A673 (cell line): ENCODE data around the gene SNX24. TPM values are rescaled to one million over a fixed set of nuclear protein-coding genes. Genes with fewer than 3 reads are reported as not detected.
A peak's percentile ranks its signal among the peaks of the same experiment; 100 is the strongest.

Experiments
- BruUV-seq: library from RNA; stranded (reverse); fragments of 400-500 nt; replicated peaks from 2 replicates; lab custom pipeline; 2021; lab: Mats Ljungman, UMichigan
- CTCF ChIA-PET: fragments of 300-600 bp; sonication (Branson Sonifier 250); formaldehyde crosslinking; loops from one replicate; lab custom pipeline; 2022; ENCODE audit warnings: antibody characterized with exemption; lab: Charles Lee
- POLR2A ChIA-PET: fragments of 300-600 bp; sonication (Branson Sonifier 250); formaldehyde crosslinking; loops from one replicate; lab custom pipeline; 2022; ENCODE audit warnings: antibody characterized with exemption; ENCODE audit not compliant: low non-redundant PET; lab: Charles Lee
- DNase-seq: peaks from one replicate; pipeline ENCODE4 v3.0.0-alpha.2; 2015; ENCODE audit warnings: low spot score
- H3K27ac ChIP-seq: fragments of 200-600 bp; sonication (generic); 2 replicates; pipeline ENCODE4 v1.5.1; 2016; ENCODE audit warnings: mixed run types, low read depth, mild to moderate bottlenecking, mixed read lengths, antibody characterized with exemption, low read length; ENCODE audit not compliant: poor library complexity, severe bottlenecking
- H3K27me3 ChIP-seq: fragments of 200-600 bp; sonication (generic); replicated peaks from 2 replicates; pipeline ENCODE4 v1.6.1; 2017; ENCODE audit warnings: mixed run types, low read depth, mild to moderate bottlenecking, mixed read lengths, antibody characterized with exemption, low read length; ENCODE audit not compliant: insufficient read depth, poor library complexity
- H3K36me3 ChIP-seq: fragments of 200-600 bp; sonication (generic); 2 replicates; pipeline ENCODE4 v1.6.1; 2016; ENCODE audit warnings: mixed run types, mild to moderate bottlenecking, mixed read lengths, antibody characterized with exemption, low read length; ENCODE audit not compliant: insufficient read depth, poor library complexity, severe bottlenecking
- H3K4me1 ChIP-seq: fragments of 200-600 bp; sonication (generic); 2 replicates; pipeline ENCODE4 v1.6.1; 2017; ENCODE audit warnings: mixed run types, mild to moderate bottlenecking, mixed read lengths, antibody characterized with exemption, low read length; ENCODE audit not compliant: insufficient read depth, poor library complexity, severe bottlenecking
- H3K4me3 ChIP-seq: fragments of 200-600 bp; sonication (generic); 2 replicates; pipeline ENCODE4 v1.5.1; 2016; ENCODE audit warnings: low read depth, mixed run types, mild to moderate bottlenecking, mixed read lengths, low read length; ENCODE audit not compliant: poor library complexity, severe bottlenecking
- H3K9me3 ChIP-seq: fragments of 200-600 bp; sonication (generic); 2 replicates; pipeline ENCODE4 v1.6.1; 2016; ENCODE audit warnings: mixed run types, low read depth, mild to moderate bottlenecking, mixed read lengths, antibody characterized with exemption, low read length; ENCODE audit not compliant: poor library complexity, severe bottlenecking
- EZH2 ChIP-seq: fragments of 200-600 bp; sonication (generic); IDR thresholded peaks from 2 replicates; pipeline ENCODE4 v1.6.1; 2017; ENCODE audit warnings: borderline replicate concordance, low read depth, mild to moderate bottlenecking, mixed read lengths, antibody characterized with exemption, low read length; ENCODE audit not compliant: poor library complexity, severe bottlenecking
- intact Hi-C: fragments of 100-400 bp; cut with micrococcal nuclease; formaldehyde crosslinking; loops from one replicate; pipeline ENCODE4 v1.10.0; 2022; ENCODE audit not compliant: unreplicated experiment
- total RNA-seq: library from RNA; stranded (reverse); gene quantifications from 2 replicates; pipeline ENCODE4 v1.2.3, GENCODE V29; 2021
- TF ChIP-seq, protein P1 (sequence below): fragments of 300-800, 200-600 bp; sonication (generic); conservative IDR thresholded peaks from 2 replicates; pipeline ENCODE4 v1.5.1; 2017; ENCODE audit warnings: low read depth, mild to moderate bottlenecking, antibody characterized with exemption, low read length, moderate library complexity, mixed read lengths

The SNX24 gene
- total RNA-seq, 1 experiment from 2014 or later: 13.6 TPM

DNA sequence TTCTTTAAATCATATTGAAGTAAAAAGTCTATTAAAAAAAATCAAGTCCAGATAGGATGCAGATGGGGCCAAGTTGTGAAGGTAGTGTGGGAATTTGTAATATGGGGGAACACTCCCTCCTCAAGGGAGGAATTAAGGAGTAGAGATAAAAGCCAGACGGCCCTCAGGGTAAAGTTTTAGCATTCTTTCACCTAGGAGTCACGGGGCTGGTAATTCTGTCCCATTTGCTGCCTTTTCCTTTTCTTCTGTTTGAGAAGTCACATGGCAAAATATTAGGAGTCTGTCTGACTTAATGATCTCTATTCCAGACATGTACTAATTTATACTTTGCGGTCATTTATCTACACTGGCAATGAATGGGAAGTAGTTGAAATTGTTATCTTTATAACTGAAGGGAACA, 61.9 kb downstream of the SNX24 start:
- BruUV-seq: no TSS peak

DNA sequence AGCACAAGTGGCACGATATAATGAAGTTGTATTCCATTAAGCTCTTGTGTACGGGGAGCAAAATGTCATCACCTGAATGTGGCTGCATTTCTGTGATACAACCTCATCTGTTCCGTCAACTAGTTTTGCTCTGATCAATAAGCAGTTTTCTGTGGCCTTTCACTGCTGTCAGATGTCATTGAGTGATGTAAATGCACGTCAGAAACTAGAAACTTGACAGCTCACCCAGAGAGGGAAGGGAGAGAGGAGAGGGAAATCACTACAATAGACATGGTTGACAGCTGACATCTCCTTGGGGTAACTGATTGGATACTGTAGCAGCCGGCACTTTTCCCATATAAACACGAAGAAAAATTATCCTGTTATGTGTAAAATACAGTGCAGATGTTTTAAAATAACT, 62.7 kb downstream of the SNX24 start:
- POLR2A ChIA-PET: no interaction called here
- intact Hi-C loops: no loop called here

More for the DNA sequence above, 61.9 kb downstream of the SNX24 start:
- ChIA-PET POLR2A (no interaction called here), CTCF (no interaction called here)
- H3K27ac ChIP-seq: no peak overlapping the region
- H3K36me3 ChIP-seq: no peaks in the 10 kb centered on the region
- no peaks in the 10 kb centered on the region for H3K4me1 ChIP-seq
- no peaks in the 10 kb centered on the region for H3K9me3 ChIP-seq
- H3K27me3 ChIP-seq: no peaks in the 10 kb centered on the region
- no peak overlapping the region for H3K4me3 ChIP-seq
- TF ChIP-seq, protein P1, sequence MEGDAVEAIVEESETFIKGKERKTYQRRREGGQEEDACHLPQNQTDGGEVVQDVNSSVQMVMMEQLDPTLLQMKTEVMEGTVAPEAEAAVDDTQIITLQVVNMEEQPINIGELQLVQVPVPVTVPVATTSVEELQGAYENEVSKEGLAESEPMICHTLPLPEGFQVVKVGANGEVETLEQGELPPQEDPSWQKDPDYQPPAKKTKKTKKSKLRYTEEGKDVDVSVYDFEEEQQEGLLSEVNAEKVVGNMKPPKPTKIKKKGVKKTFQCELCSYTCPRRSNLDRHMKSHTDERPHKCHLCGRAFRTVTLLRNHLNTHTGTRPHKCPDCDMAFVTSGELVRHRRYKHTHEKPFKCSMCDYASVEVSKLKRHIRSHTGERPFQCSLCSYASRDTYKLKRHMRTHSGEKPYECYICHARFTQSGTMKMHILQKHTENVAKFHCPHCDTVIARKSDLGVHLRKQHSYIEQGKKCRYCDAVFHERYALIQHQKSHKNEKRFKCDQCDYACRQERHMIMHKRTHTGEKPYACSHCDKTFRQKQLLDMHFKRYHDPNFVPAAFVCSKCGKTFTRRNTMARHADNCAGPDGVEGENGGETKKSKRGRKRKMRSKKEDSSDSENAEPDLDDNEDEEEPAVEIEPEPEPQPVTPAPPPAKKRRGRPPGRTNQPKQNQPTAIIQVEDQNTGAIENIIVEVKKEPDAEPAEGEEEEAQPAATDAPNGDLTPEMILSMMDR: no peak
- no peak for TF ChIP-seq EZH2
- DNase-seq: peak; percentile 7
- intact Hi-C loops: no loop called here

DNA sequence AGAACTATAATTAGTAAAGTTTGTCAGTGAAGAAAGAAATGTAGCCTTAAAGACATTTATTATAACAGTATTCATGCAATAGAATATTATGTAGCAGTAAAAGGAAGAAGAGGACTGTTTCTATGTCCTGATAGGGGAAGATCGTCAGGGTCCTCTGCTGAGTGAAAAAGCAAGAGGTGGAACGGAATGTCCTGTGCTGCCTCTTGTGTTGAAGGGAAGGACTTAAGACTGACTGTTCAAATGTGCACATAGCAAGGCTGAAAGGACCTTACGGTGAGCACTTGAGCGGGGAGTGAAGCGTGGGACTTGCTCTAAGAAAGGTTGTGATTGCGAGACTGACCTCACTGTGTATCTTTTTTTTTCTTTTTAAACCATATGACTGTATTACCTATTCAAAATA, 63.2 kb downstream of the SNX24 start:
- CTCF ChIA-PET: no interaction called here
- Histone ChIP-seq H3K4me3 (no peak overlapping the region), H3K4me1 (no peaks in the 10 kb centered on the region), H3K27me3 (no peaks in the 10 kb centered on the region), H3K27ac (no peak overlapping the region), H3K36me3 (no peaks in the 10 kb centered on the region), H3K9me3 (no peaks in the 10 kb centered on the region)
- BruUV-seq: no TSS peak
- intact Hi-C loops: no loop called here
- TF ChIP-seq, protein P1: no peak
- no peak for TF ChIP-seq EZH2
- no peak for DNase-seq
- POLR2A ChIA-PET: no interaction called here

More for the DNA sequence above, 62.7 kb downstream of the SNX24 start:
- Histone ChIP-seq H3K27me3 (no peaks in the 10 kb centered on the region), H3K27ac (no peak overlapping the region), H3K4me3 (no peak overlapping the region), H3K9me3 (no peaks in the 10 kb centered on the region), H3K36me3 (no peaks in the 10 kb centered on the region), H3K4me1 (no peaks in the 10 kb centered on the region)
- BruUV-seq: no TSS peak
- CTCF ChIA-PET: no interaction called here
- no peak for DNase-seq
- TF ChIP-seq, protein P1: no peak
- TF ChIP-seq EZH2: no peak
